Measurements from ENCODE around the gene TKTL1. TPM values are rescaled to one million over a fixed set of nuclear protein-coding genes. Genes with fewer than 3 reads are reported as not detected.

The TKTL1 gene
- polyA plus RNA-seq, 1 donor from 2014 or later = 0.14 TPM

DNA sequence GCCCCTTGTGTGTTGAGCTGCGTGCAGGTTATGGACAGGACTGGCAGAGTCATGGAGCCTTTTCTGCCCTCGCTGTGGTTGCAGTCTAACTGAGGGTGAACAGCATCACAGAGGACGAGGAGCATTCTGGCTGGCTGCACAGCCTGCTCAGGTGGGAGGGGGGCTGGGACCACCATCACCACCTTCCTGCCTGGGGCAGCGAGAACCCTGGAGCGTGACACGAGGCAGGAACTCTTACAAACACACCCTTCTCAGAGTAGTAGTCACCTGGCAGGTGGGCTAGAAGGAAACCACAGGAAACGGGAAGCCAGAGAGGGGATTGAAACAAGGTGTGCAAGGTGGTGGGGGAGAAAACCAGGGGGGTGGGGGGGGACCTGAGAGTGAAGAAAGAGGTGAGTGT is 25.6 kb downstream of the TKTL1 start:
- TF ChIP-seq, protein P1, sequence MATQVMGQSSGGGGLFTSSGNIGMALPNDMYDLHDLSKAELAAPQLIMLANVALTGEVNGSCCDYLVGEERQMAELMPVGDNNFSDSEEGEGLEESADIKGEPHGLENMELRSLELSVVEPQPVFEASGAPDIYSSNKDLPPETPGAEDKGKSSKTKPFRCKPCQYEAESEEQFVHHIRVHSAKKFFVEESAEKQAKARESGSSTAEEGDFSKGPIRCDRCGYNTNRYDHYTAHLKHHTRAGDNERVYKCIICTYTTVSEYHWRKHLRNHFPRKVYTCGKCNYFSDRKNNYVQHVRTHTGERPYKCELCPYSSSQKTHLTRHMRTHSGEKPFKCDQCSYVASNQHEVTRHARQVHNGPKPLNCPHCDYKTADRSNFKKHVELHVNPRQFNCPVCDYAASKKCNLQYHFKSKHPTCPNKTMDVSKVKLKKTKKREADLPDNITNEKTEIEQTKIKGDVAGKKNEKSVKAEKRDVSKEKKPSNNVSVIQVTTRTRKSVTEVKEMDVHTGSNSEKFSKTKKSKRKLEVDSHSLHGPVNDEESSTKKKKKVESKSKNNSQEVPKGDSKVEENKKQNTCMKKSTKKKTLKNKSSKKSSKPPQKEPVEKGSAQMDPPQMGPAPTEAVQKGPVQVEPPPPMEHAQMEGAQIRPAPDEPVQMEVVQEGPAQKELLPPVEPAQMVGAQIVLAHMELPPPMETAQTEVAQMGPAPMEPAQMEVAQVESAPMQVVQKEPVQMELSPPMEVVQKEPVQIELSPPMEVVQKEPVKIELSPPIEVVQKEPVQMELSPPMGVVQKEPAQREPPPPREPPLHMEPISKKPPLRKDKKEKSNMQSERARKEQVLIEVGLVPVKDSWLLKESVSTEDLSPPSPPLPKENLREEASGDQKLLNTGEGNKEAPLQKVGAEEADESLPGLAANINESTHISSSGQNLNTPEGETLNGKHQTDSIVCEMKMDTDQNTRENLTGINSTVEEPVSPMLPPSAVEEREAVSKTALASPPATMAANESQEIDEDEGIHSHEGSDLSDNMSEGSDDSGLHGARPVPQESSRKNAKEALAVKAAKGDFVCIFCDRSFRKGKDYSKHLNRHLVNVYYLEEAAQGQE (IDR thresholded peaks at IDR 0.05; ENCODE audit: borderline replicate concordance) = no peak
- TF ChIP-seq, protein P2, sequence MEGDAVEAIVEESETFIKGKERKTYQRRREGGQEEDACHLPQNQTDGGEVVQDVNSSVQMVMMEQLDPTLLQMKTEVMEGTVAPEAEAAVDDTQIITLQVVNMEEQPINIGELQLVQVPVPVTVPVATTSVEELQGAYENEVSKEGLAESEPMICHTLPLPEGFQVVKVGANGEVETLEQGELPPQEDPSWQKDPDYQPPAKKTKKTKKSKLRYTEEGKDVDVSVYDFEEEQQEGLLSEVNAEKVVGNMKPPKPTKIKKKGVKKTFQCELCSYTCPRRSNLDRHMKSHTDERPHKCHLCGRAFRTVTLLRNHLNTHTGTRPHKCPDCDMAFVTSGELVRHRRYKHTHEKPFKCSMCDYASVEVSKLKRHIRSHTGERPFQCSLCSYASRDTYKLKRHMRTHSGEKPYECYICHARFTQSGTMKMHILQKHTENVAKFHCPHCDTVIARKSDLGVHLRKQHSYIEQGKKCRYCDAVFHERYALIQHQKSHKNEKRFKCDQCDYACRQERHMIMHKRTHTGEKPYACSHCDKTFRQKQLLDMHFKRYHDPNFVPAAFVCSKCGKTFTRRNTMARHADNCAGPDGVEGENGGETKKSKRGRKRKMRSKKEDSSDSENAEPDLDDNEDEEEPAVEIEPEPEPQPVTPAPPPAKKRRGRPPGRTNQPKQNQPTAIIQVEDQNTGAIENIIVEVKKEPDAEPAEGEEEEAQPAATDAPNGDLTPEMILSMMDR (IDR thresholded peaks at IDR 0.05; ENCODE audit: poor library complexity, severe bottlenecking) = no peak
- TF ChIP-seq MXI1 (conservative IDR thresholded peaks at IDR 0.05; ENCODE audit: poor library complexity, severe bottlenecking) (no peak), RAD21 (conservative IDR thresholded peaks at IDR 0.05) (no peak), SMC3 (conservative IDR thresholded peaks at IDR 0.05; ENCODE audit: poor library complexity) (no peak), POLR2AphosphoS5 (IDR thresholded peaks at IDR 0.05) (no peak), EZH2 (IDR thresholded peaks at IDR 0.05; ENCODE audit: borderline replicate concordance, insufficient read depth, low read length, poor library complexity, severe bottlenecking) (no peak), EP300 (conservative IDR thresholded peaks at IDR 0.05; ENCODE audit: poor library complexity, severe bottlenecking) (no peak), TAF1 (IDR thresholded peaks at IDR 0.05; ENCODE audit: low read depth) (no peak)
- no peaks in the 10 kb centered on the region for H3K27me3 ChIP-seq (ENCODE audit: insufficient read depth, low read depth, low read length)
- no peak overlapping the region for H2AFZ ChIP-seq (ENCODE audit: low read depth, low read length)
- no peaks in the 10 kb centered on the region for H3K36me3 ChIP-seq (ENCODE audit: insufficient read depth, low read length)
- H3K79me2 ChIP-seq (replicated peaks; ENCODE audit: insufficient read depth, low read length) = no peaks in the 10 kb centered on the region
- no peak overlapping the region for H3K4me2 ChIP-seq (ENCODE audit: low read length)
- no peaks in the 10 kb centered on the region for H3F3A ChIP-seq (ENCODE audit: insufficient read depth, low read length, poor library complexity, severe bottlenecking)
- no peak overlapping the region for H3K9ac ChIP-seq (ENCODE audit: low read length)
- H3K4me3 ChIP-seq (ENCODE audit: low read length) = no peak overlapping the region
- no peaks in the 10 kb centered on the region for H3K9me2 ChIP-seq (ENCODE audit: insufficient read depth, low read length)
- no peaks in the 10 kb centered on the region for H4K20me1 ChIP-seq (ENCODE audit: insufficient read depth)
- no peaks in the 10 kb centered on the region for H3K9me3 ChIP-seq (ENCODE audit: low read length)
- no peak overlapping the region for H3K27ac ChIP-seq (ENCODE audit: low read length)

DNA sequence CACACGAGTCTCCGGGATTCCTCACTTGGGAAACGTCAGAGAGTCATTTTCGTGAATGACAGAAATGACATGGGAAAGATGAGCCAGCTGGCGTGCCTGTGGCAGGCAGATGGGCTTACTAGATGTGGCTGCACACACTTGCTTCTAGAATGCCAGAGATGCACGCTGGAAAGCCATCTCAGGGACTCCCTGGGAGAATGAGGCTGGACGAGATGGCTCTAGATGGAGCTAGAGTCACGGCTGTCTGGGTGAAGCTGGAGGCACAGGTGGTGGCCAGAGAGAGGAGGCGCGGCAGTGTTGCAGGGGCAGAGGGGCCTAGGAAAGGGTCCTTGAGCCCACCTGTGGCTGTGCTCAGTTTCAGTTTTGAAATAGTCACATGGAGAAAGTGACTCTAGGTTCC is 26.0 kb downstream of the TKTL1 start:
- H3K9me2 ChIP-seq (ENCODE audit: insufficient read depth, low read length) = no peaks in the 10 kb centered on the region
- no peak overlapping the region for H3K9ac ChIP-seq (ENCODE audit: low read length)
- TF ChIP-seq, protein P2 (IDR thresholded peaks at IDR 0.05; ENCODE audit: poor library complexity, severe bottlenecking) = no peak
- TF ChIP-seq TAF1 (IDR thresholded peaks at IDR 0.05; ENCODE audit: low read depth) = no peak
- TF ChIP-seq, protein P1 (IDR thresholded peaks at IDR 0.05; ENCODE audit: borderline replicate concordance) = no peak
- TF ChIP-seq EZH2 (IDR thresholded peaks at IDR 0.05; ENCODE audit: borderline replicate concordance, insufficient read depth, low read length, poor library complexity, severe bottlenecking) = no peak
- TF ChIP-seq RAD21 (conservative IDR thresholded peaks at IDR 0.05) = no peak
- no peak for TF ChIP-seq SMC3 (conservative IDR thresholded peaks at IDR 0.05; ENCODE audit: poor library complexity)
- no peak for TF ChIP-seq EP300 (conservative IDR thresholded peaks at IDR 0.05; ENCODE audit: poor library complexity, severe bottlenecking)
- H3K27me3 ChIP-seq (ENCODE audit: insufficient read depth, low read depth, low read length) = no peaks in the 10 kb centered on the region
- H3K9me3 ChIP-seq (ENCODE audit: low read length) = no peaks in the 10 kb centered on the region
- no peak overlapping the region for H2AFZ ChIP-seq (ENCODE audit: low read depth, low read length)
- no peak overlapping the region for H3K27ac ChIP-seq (ENCODE audit: low read length)
- H3K4me3 ChIP-seq (ENCODE audit: low read length) = no peak overlapping the region
- no peaks in the 10 kb centered on the region for H4K20me1 ChIP-seq (ENCODE audit: insufficient read depth)
- no peaks in the 10 kb centered on the region for H3K79me2 ChIP-seq (replicated peaks; ENCODE audit: insufficient read depth, low read length)
- H3K36me3 ChIP-seq (ENCODE audit: insufficient read depth, low read length) = no peaks in the 10 kb centered on the region
- no peaks in the 10 kb centered on the region for H3F3A ChIP-seq (ENCODE audit: insufficient read depth, low read length, poor library complexity, severe bottlenecking)
- no peak overlapping the region for H3K4me2 ChIP-seq (ENCODE audit: low read length)

All from neural cell (in vitro differentiated cells).